ENCODE data around the gene PDK2.

DNA sequence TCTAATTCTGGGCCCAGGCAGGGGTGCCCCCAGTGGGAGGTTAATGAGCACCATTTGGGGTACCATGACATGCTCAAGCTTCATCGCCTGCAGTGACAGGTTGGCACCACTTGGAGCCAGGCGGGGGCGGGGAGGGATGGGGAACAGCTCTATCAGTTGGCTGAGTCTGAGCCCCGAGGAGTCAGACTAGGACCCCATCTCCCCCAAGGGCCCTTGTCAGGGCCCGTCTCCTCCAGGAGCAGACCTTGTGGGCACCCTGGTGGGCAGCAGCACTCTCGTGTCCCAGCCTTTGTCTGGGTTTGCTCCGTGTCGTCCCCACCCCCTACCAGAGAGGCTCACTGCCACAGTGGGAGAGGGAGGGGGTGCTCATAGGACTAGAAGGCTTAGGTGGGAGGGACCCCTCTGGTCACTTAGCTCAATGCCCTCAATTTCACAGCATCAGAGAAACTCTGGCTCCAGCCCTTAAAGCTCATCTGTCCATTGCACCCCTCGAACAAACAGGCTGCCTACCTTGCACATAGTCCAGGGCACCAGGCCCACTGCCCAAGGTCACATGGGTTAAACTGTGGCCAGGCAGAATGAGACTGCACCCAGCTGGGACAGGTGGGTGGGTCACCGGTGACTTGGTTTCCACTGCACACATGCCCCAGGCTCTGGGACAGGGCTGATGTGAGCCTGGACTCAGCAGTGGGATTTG lies 51.2 kb downstream of the PDK2 start:
- TF ChIP-seq CC2D1A (IDR thresholded peaks at IDR 0.05) (no peak), KLF1 (tag; IDR thresholded peaks at IDR 0.05) (no peak), ZNF444 (CRISPR knock-in tag; IDR thresholded peaks at IDR 0.05) (no peak), DNMT1 (IDR thresholded peaks at IDR 0.05) (no peak)
- TF ChIP-seq, protein P1, sequence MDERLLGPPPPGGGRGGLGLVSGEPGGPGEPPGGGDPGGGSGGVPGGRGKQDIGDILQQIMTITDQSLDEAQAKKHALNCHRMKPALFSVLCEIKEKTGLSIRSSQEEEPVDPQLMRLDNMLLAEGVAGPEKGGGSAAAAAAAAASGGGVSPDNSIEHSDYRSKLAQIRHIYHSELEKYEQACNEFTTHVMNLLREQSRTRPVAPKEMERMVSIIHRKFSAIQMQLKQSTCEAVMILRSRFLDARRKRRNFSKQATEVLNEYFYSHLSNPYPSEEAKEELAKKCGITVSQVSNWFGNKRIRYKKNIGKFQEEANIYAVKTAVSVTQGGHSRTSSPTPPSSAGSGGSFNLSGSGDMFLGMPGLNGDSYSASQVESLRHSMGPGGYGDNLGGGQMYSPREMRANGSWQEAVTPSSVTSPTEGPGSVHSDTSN (CRISPR knock-in tag; IDR thresholded peaks at IDR 0.05; ENCODE audit: low read depth): no peak
- TF ChIP-seq, protein P1 (tag; conservative IDR thresholded peaks at IDR 0.05; ENCODE audit: low read depth): no peak
- TF ChIP-seq, protein P2, sequence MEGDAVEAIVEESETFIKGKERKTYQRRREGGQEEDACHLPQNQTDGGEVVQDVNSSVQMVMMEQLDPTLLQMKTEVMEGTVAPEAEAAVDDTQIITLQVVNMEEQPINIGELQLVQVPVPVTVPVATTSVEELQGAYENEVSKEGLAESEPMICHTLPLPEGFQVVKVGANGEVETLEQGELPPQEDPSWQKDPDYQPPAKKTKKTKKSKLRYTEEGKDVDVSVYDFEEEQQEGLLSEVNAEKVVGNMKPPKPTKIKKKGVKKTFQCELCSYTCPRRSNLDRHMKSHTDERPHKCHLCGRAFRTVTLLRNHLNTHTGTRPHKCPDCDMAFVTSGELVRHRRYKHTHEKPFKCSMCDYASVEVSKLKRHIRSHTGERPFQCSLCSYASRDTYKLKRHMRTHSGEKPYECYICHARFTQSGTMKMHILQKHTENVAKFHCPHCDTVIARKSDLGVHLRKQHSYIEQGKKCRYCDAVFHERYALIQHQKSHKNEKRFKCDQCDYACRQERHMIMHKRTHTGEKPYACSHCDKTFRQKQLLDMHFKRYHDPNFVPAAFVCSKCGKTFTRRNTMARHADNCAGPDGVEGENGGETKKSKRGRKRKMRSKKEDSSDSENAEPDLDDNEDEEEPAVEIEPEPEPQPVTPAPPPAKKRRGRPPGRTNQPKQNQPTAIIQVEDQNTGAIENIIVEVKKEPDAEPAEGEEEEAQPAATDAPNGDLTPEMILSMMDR (IDR thresholded peaks at IDR 0.05 in 2 of 3, conservative IDR thresholded peaks at IDR 0.05 in 1 of 3; ENCODE audit: insufficient read depth in 2 of 3, low read depth in 1 of 3, low read length in 3 of 3): no peak
- TF ChIP-seq, protein P3, sequence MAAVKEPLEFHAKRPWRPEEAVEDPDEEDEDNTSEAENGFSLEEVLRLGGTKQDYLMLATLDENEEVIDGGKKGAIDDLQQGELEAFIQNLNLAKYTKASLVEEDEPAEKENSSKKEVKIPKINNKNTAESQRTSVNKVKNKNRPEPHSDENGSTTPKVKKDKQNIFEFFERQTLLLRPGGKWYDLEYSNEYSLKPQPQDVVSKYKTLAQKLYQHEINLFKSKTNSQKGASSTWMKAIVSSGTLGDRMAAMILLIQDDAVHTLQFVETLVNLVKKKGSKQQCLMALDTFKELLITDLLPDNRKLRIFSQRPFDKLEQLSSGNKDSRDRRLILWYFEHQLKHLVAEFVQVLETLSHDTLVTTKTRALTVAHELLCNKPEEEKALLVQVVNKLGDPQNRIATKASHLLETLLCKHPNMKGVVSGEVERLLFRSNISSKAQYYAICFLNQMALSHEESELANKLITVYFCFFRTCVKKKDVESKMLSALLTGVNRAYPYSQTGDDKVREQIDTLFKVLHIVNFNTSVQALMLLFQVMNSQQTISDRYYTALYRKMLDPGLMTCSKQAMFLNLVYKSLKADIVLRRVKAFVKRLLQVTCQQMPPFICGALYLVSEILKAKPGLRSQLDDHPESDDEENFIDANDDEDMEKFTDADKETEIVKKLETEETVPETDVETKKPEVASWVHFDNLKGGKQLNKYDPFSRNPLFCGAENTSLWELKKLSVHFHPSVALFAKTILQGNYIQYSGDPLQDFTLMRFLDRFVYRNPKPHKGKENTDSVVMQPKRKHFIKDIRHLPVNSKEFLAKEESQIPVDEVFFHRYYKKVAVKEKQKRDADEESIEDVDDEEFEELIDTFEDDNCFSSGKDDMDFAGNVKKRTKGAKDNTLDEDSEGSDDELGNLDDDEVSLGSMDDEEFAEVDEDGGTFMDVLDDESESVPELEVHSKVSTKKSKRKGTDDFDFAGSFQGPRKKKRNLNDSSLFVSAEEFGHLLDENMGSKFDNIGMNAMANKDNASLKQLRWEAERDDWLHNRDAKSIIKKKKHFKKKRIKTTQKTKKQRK (IDR thresholded peaks at IDR 0.05; ENCODE audit: borderline replicate concordance, low read depth, low read length): no peak

Measured in K562 (cell line).